HEK293 (cell line): Measurements from ENCODE around the gene TOMM70.
"Not testable (repeated sequence)": the region's sequence is repeated elsewhere in the genome, so short reads cannot be mapped to it uniquely, and the experiment has no call there.

Source experiments
- CTCF ChIP-seq: fragments of 450-650 bp; formaldehyde crosslinking; IDR thresholded peaks from 2 replicates; pipeline ENCODE4 v1.5.1; 2016; ENCODE audit warnings: missing biosample characterization, missing genetic modification characterization
- PRDM10 ChIP-seq: fragments of 450-650 bp; formaldehyde crosslinking; IDR thresholded peaks from 2 replicates; pipeline ENCODE4 v1.5.1; 2016; ENCODE audit warnings: missing biosample characterization, missing genetic modification characterization
- ZBTB7A ChIP-seq: fragments of 450-650 bp; formaldehyde crosslinking; IDR thresholded peaks from 2 replicates; pipeline ENCODE4 v1.5.1; 2016; ENCODE audit warnings: low read depth, missing biosample characterization, missing genetic modification characterization
- ZNF138 ChIP-seq: fragments of 450-650 bp; formaldehyde crosslinking; IDR thresholded peaks from 2 replicates; pipeline ENCODE4 v1.5.1; 2016; ENCODE audit warnings: missing biosample characterization, missing genetic modification characterization, borderline replicate concordance
- ZNF324 ChIP-seq: fragments of 450-650 bp; formaldehyde crosslinking; IDR thresholded peaks from 2 replicates; pipeline ENCODE4 v1.5.1; 2016; ENCODE audit warnings: missing biosample characterization, missing genetic modification characterization
- ZNF510 ChIP-seq: fragments of 450-650 bp; formaldehyde crosslinking; IDR thresholded peaks from 2 replicates; pipeline ENCODE4 v1.5.1; 2018; ENCODE audit warnings: mild to moderate bottlenecking, missing genetic modification characterization, missing biosample characterization; ENCODE audit not compliant: insufficient replicate concordance
- ZNF561 ChIP-seq: fragments of 450-650 bp; IDR thresholded peaks from 2 replicates; pipeline ENCODE4 v1.5.1; 2018; ENCODE audit warnings: missing biosample characterization, missing genetic modification characterization, borderline replicate concordance
- ZNF629 ChIP-seq: fragments of 450-650 bp; formaldehyde crosslinking; IDR thresholded peaks from 2 replicates; pipeline ENCODE4 v1.5.1; 2017; ENCODE audit warnings: missing biosample characterization, missing genetic modification characterization
- ZNF701 ChIP-seq: fragments of 450-650 bp; formaldehyde crosslinking; IDR thresholded peaks from 2 replicates; pipeline ENCODE4 v1.5.1; 2016; ENCODE audit warnings: missing biosample characterization, missing genetic modification characterization

- TF ChIP-seq ZNF701 (tag by site-specific recombination); ZNF138; ZNF629 (tag by site-specific recombination); PRDM10 (tag by site-specific recombination); ZNF561 (tag by site-specific recombination); ZBTB7A; CTCF (tag by site-specific recombination); ZNF324 (tag by site-specific recombination); ZNF510 (tag by site-specific recombination): not testable (repeated sequence)
Measured at GRCh38 chr3:100336229-100336628, 64.7 kb downstream of the TOMM70 start.
